Dermis microvascular lymphatic vessel endothelial cell (primary cell): ENCODE measurements around the gene ANKRD44. TPM values are rescaled to one million over a fixed set of nuclear protein-coding genes. Genes with fewer than 3 reads are reported as not detected.
"Not testable (repeated sequence)": the region's sequence is repeated elsewhere in the genome, so short reads cannot be mapped to it uniquely, and the experiment has no call there.

Experiments
- DNase-seq, 2 donors: peaks; one replicate each; pipeline versions ENCODE4 v3.0.0 to v3.0.0-alpha.2; 2010; ENCODE audit warnings: low read depth in 2 of 2
- total RNA-seq: library from RNA; depleted of rRNA; stranded (reverse); fragments of >200 nt; gene quantifications from 2 replicates; pipeline ENCODE4 v1.2.1, GENCODE V29; 2014

ANKRD44 gene
- 3.6 and 10.4 TPM in 2 replicates for total RNA-seq

DNA sequence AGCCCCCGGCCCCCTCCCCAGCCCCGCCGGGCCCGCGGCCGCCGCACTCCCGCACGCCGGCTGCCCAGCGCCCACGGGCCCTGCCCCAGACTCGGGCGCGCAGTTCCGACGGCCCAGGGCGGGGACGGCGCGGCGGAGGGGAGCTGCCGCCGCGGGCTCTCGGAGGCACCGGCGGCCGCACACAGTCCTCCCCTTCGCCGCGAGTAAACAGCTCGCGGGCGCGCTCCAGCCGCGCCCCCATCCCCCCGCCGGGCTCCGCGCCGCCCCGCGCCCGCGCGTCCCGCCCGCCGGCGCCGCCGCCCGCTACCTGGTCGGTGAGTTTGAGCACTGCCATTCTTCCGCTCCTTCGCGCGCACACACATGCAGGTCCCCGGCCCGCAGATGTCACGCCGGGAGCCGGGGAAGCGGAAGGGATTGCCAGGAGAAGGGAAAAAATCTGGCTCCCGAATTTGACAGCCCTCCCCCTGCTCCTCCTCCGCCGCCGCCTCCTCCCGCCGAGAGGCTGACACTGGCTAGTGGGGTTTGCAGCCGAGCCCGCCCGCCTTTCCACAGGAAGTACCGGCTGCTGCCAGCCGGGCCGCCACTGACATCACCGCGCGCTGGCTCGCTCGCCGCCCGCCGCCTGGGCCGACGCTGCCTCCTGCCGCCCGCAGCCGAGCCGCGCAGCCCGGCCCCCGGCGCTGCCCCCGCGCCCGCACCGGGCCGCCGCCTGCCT, at the start of gene ANKRD44:
Gene ANKRD44 (minus strand): TSS at position 510 of the 715 bp plus-strand sequence. CDS start 176 bp downstream, at position 334.
- DNase-seq = peak; percentile 33 to 84

DNA sequence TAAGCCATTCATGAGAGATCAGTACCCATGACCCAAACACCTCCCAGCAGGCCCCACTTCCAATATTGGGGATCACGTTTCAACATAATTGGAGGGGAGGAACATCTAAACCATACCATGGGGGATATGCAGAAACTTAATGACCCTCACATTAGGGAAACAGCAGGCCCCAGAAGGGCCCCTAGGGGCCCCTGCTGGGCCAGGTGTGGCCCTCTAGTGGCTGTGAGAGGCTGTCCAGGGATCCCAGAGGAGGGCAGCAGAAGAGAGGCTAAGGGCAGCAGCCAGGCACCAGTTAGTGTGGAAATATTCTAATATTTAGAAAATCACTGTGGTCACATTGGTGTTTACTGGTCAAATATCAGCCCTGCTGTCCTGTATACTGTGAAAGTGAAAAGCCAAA, 49.3 kb upstream of the ANKRD44 start:
- no peak for DNase-seq

DNA sequence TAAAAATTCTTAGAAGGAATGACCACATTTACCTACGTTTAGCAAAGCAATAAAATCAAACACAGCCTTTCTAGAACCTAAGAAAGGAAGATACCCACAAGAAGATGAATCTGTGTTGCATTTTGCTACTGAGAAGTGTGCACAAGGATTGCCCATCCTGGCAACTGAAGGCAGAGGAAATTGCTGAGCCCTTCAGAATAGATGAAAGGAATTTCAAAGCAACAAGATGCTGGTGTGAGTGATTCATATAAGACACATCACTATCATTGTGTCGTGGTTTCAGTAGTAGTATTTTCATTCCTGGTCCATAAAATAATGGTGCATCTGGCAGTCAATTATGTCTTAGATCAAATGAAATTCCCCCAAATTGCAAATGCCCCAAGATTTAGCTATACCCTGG, 48.4 kb upstream of the ANKRD44 start:
- no peak for DNase-seq

DNA sequence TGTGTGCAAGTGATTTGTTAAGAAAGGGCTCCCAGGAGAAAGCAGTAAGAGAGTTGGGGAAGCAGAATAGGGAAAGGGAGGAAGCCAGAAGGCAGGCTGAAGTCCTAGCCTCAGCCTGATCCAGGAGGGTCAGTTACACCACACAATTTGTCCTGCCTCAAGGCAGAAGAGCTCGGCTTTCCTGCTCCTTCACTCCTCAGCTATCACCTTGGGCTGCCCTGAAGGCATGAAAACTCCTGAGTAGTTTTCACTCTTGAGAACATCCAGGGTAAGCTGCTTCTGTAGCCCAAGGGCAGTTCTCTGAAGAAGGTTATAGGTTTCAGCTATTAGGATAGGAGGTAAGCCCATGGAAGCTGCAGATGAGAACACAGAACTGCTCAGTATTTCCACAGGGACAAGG, 47.4 kb upstream of the ANKRD44 start:
- DNase-seq = no peak

DNA sequence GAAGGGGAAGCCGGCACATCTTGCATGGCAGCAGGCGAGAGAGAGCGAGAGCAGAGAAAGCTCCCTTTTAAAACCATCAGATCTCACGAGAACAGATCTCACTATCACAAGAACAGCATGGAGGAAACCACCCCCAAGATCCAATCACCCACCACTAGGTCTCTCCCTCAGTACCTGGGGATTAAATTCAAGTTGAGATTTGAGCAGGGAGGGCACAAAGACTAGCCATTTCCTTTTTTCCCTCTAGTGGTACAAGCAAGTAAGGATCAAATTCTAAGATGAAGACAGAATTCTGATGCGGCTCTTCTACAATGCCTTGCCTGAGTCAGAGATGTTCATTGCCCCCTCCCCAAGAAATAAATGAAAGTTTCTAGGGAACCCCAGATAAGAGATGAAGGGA, 45.6 kb upstream of the ANKRD44 start:
- no peak for DNase-seq

DNA sequence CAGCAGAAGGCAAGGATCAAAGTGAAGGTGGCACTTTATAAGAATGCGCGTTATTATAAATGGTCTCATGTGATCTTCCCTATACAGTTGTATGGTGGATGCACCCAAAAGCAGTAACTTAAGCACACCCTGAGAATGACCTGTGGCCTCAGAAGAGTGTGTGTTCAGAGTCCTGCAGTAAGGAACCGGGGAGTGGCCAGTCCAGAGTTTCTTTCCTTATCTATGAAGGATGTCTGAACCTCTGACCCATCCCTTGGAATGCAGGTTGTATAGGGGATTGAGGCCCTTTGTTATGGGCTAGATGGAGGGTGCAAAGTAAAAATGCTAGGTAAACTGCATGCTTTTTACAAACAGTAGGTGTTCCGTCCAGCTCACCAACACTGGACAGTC, 43.6 kb upstream of the ANKRD44 start:
- no peak for DNase-seq

DNA sequence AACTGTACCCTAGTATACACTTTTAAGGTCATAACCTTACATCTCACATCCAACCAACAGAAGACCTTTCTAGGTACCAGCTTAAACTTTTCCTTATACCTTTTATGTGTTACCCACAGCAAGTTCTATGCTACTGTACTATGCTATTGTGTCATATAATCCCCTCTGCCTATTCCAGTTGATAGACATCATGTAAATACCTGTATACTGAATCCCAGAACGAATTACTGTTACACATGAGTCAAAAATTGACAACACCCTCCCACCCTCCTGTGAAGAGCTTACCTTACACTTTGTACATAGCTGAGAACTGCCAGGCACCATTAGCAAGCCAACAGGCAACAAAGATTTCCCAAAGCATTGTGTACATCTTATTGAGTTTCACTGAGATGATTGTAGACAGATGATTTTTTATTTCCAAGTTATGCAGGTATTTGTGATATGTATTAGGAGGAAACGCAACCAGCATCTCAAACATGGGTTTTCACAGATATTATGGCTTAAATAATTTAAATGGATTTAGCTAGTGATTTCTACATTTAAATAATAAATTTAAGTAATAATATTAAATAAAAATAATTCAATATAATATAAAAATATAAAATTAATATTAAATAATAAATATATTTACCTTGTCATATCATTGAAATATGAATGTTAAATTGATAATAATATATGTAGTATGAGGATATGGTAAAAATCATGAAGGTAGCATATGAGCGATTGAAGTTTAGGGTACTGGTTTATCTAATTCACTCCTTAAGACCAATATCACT, 43.0 kb upstream of the ANKRD44 start:
- no peak for DNase-seq

DNA sequence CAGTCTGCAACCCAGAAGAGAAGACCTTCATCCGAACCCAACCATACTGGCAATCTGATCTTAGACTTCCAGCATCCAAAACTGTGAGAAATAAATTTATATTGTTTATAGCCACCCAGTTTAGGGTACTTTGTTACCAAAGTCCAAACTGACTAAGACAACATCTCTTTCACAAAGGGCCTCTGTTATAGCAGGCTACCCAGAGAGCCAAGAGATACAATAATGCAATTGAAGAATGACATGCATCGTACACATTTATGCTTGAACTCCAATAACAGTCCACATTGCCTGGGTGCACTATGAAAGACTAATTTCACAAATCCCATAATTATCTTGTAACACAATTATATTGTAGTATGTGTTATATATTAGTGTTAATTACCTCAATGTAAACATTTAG, 39.1 kb upstream of the ANKRD44 start:
- DNase-seq = no peak

DNA sequence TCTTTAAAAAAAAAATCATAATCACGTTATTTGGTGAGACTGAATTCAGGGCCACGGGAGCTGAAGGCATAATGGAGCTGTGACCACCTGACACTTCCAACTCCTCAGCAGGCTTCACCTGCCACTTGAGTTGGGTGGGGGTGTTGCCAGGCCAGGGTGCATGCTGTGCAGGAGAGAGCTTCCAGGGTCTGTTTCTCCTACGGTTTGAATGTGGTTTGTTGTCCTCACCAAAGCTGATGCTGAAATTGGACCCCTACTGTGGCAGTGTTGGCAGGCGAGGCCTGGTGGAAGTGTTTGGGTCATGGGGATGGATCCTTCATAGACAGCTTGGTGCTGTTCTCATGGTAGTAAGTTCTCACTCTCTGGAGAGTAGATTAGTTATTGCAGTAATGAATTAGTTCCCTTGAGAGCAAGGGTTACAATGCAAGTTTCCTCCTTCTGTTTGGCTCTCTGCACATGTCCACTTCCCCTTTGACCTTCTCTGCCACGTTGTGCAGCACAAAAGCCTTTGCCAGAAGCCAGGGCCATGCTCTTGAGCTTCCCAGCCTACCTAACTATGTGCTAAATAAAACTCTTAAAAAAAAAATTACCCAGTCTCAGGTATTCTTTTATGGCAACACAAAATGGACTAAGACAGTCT, 38.3 kb upstream of the ANKRD44 start:
- DNase-seq = peak in 1 of 2 donors; percentile 16

DNA sequence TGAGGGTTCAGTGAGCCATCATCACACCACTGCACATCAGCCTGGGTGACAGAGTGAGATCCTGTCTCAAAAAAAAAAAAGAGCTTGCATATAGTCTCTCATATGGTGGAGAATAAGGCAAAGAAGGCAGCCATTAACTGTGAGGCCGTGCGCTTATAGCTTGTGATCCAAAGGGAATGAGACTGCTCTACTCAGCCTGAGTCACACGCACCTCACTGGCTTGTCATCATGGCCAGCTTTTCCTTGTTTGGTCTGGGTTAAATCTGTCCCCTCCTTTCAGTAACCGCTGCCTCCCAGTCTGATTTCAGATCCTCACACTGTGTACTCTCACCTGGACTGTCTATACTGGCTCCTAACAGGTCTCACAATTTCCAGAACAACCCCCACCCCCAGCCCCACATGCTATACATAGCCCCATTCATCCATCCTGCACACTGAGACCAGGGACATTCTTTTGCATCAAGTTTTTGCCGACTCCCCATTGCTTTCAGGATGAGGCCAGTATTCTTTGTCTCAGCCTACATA, 35.3 kb upstream of the ANKRD44 start:
- DNase-seq = no peak

DNA sequence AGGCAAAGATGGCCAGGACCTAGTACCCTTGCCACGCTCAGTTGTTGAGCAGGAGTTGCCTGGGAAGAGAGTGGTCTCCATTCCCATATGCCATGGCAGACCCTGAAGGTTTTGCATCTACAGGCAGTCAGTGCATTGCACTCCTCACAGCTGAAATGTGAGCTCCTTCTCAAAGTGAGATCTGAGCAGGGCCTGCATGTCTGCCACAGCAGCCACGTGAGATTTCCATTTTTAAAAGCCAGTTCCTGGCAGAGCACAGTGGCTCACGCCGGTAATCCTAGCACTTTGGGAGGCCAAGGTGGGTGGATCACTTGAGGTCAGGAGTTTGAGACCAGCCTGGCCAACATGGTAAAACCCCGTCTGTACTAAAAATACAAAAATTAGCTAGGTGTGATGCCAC, 33.4 kb upstream of the ANKRD44 start:
- DNase-seq = not testable (repeated sequence)

DNA sequence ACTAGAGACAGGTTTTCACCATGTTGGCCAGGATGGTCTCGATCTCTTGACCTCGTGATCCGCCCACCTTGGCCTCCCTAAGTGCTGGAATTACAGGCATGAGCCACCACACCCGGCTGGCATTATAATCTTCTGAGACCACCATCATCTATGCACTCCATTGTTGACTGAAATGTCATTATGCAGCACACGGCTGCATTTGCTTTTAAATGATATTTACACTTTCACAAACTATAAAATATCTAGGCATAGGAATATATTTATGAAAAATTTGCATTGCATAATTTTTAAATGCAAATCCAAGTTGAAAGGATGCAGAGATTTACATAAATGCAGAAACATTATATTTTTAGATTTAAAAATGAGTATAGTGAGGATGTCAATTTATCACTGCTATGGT, 30.0 kb upstream of the ANKRD44 start:
- no peak for DNase-seq

DNA sequence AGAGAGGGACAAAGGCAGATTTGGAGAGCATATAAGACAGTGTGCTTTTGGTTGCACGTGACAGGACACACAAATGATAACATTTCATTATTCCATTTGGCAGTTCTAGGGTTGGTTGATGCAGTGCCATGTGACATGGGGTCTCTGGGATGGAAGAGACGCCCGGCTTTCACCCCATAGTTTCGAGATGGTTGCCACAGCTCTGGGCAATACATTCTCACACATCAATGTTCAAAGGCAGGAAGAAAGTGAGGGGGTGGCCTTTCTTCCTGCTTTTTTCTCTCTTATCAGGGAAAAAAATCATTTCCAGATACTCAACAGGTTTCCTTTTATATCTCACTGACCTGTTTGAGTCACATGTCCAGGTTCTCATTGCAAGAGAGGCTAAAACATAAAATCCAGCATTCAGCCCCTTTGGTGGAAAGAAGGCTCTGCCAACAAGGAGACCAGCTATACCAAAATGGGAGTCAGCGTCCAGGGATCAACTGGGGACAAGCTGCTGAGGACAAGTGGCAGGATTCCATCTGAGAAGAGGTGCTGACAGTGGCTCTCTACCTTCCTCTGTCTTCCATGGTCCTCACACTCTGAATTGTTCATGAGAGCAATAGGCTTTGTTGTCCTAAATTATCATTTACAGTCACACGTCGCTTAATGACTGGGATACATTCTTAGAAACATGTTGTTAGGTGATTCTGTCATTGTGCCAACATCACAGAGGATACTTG, 29.1 kb upstream of the ANKRD44 start:
- peak; percentile 11 to 53 for DNase-seq

DNA sequence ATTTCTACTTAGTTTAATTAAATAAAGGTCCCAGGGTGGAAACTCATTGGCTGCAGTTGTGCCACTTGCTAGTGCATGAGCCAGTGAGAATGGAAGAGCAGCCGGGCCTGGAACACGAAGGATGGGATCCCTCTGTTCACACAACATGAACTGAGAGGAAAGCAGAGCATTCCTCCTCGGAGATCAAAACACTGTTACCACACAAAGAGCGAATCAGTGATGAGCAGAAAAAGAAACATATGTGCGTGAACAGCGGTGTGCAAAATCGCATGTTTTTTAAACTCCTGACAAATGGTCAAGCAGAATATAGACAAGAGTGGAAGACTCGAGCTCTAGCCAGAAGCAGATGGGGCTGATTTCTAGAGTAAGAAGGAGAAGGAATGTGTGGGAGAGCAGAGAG, 28.4 kb upstream of the ANKRD44 start:
- DNase-seq = no peak

DNA sequence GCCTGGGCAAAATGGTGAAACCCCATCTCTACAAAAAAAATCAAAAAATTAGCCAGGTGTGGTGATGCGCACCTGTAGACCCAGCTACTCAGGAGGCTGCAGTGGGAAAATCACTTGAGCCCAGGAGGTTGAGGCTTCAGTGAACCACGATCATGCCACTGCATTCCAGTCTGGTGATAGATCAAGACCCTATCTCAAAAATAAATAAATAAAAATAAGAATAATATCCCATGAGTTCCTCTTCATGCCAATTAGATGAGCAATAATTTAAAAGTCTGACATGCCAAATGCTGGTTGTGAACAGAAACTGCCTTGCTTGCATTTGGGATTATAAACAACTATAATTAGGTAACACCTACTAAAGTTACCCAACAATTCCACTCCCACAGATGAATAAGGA, 22.1 kb upstream of the ANKRD44 start:
- DNase-seq = no peak

DNA sequence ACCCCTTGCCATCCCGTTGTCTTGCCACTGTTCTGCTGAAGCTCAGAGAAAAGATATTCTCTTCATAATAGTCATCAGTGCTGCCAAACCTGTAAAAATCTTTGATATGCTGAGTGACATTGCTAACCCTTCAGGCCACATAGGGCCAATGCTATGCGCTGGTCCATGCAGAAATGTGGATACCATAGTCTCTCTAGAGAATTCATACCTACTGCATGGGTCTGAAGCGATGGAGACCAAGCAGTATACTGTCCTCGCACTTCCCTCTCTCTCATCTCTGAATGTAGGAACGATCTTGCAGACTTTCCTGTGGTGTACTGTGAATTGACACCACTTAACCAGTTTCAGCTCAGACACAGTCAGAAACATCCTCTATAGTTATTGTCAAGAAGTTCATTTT, 17.9 kb upstream of the ANKRD44 start:
- no peak for DNase-seq

DNA sequence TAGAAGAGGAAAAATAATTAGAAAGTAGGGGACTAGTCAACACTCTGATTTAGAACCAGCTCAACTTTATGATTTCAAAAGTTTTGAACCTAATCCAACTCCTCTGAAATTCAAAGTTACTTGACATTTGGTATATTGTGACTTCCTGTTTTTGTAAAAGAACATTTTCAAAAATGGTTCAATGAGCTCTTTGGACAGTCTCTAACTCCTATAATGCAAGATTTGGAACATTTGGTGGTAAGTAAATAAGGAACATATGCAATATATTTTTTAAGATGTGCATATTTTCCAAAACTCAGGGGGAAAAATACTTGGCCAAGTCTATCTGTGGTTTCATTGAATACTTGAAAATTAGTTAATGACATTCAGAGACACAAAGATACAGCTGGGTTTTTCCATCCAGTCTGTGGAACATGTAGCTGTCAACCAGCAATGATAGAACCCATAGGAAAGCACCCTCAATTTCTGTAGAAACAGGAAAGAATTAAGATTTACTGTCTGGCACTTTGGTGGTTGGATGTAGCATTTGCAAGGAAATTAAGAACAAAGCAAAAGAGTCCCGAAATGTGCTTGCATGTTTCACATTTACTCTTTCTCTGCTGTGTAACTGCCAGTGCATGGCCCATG, 17.0 kb upstream of the ANKRD44 start:
- no peak for DNase-seq

DNA sequence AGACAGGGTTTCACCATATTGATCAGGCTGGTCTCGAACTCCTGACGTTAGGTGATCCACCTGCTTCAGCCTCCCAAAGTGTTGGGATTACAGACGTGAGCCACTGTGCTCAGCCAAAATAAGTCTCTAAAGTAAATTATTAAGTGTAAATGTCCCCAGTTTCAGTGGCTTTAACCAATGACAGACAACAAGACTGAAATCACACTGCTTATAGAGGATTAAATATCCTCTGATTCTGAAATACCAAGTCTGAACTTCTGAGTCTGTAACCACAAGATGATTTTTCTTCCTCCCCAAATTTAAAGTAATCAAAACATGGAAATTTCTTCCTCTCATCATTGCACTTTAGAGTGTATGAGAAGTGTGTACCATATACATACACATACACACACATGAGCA, 16.5 kb upstream of the ANKRD44 start:
- DNase-seq = no peak

DNA sequence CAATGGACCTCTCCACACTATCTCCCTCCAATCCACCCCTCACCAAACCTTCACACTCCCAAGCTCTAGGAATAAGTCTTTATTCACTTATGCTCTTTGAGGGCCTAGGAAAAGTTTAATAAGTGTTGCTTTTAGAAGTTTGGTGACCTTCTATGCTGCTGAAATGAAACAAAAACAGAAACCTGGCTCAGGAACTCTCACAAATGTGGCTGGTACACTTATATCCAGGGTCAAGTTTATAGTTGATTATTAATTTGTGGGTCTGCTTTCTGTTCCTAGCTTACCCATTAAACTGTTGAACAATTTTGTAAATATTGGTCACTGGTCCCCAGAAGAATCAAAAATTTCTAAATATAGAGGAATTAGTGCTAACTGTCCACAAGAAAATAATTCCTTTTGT, 14.2 kb upstream of the ANKRD44 start:
- DNase-seq = no peak

DNA sequence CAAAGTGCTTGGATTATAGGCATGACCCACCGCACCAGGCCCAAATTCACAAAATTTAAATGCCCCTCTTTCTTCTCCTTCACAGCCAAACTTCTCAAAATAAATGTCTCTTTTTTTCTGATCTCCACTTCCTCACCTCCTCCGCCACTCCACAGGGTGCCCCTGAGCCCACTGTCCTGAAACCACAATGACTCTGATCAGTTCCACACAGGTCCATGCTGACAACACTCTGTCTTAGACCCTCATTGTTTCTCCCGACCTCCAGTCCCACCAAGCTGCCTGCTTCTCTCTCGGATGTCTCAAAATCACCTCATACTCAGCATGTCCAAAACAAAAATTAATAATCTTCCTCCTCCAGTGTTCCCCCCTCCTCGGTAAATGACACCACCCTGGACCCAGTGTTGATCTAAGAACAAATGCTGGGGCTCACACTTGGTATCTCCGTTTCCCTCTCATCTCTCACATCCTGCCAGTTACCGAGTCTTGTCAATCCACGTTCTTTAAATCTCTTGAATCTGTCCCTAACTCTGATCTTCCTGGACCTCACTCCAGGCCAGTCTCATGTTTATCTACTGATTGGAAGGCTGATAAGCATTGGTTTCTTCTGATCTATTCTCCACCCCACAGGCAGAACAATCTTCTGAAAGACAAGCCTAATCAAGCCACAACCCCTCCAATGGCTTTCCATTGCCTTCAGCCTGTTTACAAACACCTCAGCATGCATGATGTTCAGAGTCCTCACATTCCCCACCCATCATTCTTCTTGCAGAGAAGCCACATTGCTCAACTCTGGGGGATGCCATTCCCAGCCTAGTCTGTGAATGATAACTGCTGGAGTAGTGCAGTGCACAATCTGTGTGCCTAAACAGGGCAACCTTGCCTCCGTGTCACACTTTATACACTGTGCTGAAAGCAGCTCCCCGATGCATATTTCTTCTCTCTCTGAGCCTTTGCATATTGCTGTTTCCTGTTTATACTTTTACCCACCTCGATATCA, 12.4 kb upstream of the ANKRD44 start:
- no peak for DNase-seq
